ENCODE measurements around the gene CNTNAP2.

DNA sequence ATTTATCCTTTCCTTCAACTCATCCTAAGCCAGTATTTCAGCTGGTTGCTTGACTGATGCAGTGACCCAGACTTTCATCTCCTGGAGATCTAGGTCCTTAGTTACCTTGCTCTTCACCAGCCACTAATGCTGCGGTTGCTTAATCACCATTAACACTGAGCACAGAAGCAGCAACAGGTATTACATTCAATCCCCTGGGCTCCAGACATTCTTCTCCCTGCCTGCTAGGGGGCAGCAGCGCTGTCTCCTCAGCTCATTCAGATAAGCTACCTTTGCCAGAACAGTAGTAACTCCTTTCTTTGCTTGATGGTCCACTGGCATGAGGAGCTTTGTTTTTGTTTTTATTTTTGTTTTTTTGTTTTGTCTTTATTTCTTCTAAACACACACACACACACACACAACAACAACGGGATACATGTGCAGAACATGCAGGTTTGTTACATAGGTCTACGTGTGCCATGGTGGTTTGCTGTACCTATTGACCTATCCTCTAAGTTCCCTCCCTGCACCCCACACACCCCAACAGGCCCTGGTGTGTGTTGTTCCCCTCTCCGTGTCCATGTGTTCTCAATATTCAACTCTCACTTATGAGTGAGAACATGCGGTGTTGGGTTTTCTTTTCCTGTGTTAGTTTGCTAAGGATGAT is 1430.8 kb downstream of the CNTNAP2 start:
- TF ChIP-seq CTCF (IDR thresholded peaks at IDR 0.05) = no peak
- TF ChIP-seq POLR2A (IDR thresholded peaks at IDR 0.05) = no peak

Measured in tibial nerve (tissue), 3 donors.